Epithelial cell of esophagus (primary cell): ENCODE results near the gene PRDM15.

Experiments
- DNase-seq: peaks from one replicate; pipeline ENCODE4 v3.0.0; 2010; ENCODE audit warnings: low read depth
- H3K4me3 ChIP-seq: 2 replicates; pipeline ENCODE4 v1.5.1; 2011; ENCODE audit warnings: mild to moderate bottlenecking, low read length, control low read depth
- TF ChIP-seq, protein P1 (sequence below): IDR thresholded peaks from 2 replicates; pipeline ENCODE4 v1.5.1; 2011; ENCODE audit warnings: low read depth, mild to moderate bottlenecking, low read length, control low read depth, inconsistent platforms; ENCODE audit not compliant: insufficient read depth; ENCODE audit errors: missing control alignments

PRDM15 gene

DNA sequence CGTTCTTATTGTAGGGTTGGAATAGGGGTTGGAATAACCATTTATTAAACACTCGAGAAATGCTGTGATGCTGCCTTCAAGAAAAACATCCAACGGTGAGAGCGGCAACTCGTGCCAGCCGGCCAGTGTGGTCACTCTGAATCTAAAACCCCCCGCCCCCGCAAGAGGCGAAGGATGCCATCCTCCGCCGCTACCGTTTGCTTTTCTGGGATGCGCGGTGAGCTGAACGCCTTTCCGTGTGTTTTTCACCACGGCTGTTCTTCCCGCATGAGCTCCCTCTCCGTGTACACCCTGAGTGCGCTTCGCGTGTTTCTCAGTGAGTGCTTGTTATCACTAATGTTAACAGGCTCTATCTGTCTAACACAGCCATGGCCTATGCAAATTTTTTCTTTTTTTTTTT lies 70.3 kb downstream of the PRDM15 start:
- TF ChIP-seq, protein P1, sequence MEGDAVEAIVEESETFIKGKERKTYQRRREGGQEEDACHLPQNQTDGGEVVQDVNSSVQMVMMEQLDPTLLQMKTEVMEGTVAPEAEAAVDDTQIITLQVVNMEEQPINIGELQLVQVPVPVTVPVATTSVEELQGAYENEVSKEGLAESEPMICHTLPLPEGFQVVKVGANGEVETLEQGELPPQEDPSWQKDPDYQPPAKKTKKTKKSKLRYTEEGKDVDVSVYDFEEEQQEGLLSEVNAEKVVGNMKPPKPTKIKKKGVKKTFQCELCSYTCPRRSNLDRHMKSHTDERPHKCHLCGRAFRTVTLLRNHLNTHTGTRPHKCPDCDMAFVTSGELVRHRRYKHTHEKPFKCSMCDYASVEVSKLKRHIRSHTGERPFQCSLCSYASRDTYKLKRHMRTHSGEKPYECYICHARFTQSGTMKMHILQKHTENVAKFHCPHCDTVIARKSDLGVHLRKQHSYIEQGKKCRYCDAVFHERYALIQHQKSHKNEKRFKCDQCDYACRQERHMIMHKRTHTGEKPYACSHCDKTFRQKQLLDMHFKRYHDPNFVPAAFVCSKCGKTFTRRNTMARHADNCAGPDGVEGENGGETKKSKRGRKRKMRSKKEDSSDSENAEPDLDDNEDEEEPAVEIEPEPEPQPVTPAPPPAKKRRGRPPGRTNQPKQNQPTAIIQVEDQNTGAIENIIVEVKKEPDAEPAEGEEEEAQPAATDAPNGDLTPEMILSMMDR: no peak
- H3K4me3 ChIP-seq: no peak overlapping the region
- DNase-seq: no peak

DNA sequence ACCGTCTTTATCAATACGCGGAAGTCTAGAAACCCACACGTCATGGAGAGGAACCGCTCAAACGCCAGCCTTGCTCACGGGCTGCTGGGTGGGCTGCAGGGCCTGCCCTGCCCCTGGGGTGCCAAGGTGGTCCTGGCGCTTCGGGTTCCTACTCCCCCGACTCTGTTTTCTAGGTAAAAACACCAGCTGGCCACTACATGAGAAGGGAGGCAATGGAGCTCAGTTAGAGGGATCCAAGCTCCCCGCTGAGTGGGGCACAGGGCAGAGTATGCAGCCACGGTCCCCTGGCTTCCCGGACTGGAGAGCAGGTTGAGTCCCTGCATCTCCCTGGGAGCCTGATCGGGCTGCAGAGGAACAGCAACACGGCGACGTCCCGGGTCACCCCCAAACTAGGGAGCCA lies 71.0 kb downstream of the PRDM15 start:
- no peak overlapping the region for H3K4me3 ChIP-seq
- TF ChIP-seq, protein P1: no peak
- DNase-seq: no peak

DNA sequence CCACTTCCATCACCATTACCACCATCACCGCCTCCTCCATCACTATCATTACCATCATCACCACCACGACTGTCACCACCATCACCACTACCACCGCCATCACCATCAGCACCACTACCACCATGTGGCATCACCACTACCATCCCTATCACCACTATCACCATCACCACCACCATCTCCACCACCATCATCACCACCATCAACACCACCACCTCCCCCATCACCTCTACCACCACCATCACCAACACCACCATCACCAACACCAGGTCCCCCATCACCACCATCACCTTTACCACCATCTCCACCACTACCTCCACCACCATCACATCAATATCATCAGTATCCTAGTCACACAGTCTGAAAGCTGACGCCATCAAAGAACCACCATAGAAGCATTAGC lies 72.4 kb downstream of the PRDM15 start:
- TF ChIP-seq, protein P1: no peak
- no peak for DNase-seq
- no peak overlapping the region for H3K4me3 ChIP-seq

DNA sequence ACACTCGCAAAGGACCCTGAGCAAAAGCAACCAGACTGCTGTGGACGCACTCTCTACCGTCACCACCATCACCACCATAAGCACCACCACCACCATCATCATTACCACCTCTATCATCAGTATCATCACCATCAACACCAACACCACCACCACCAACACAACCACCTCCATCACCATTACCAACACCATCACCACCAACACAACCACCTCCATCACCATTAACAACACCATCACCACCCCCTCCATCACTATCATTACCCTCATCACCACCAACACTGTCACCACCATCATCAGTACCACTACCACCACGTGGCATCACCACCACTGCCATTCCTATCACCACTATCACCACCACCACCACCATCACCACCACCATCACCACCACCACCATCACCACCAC lies 73.5 kb downstream of the PRDM15 start:
- DNase-seq: no peak
- H3K4me3 ChIP-seq: no peak overlapping the region
- TF ChIP-seq, protein P1: no peak

DNA sequence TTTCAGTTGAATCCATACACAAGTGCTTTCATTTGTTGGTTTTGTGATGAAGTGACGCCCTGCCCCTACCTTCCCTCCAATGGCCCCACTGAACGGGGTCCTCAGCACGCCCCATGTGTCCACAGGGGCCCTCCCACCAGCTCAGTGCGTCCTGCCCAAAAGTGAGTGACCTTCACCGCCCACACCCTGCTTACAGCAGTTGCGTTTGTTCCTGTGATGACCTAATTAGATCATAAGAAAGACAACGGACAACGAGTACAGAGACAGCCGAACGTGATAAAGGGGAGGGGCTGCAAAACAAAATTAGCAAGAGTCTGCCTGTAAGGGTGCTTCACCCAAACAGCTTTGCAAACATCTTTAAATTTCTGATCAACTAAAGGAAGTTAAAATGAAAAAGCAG lies 74.1 kb downstream of the PRDM15 start:
- DNase-seq: no peak
- no peak overlapping the region for H3K4me3 ChIP-seq
- TF ChIP-seq, protein P1: no peak

DNA sequence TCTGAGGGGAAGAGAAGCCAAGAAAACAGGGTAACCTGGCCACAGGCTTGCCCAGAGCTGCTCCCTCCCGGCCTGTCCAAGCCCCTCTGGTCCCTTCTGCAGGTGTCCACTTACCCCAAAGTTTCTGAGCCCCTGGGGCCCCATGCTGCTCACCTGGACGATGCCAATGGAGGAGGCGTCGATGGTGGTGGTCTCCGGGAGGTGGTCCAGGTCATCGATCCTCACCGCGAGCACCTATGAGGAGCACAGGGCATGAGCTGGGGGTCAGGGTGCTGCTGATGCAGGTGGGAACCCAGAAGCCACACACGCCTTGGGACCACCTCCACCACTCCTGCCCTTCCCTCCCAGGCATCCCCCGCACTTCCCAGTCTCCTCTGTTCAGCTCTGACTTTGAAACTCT lies 74.8 kb downstream of the PRDM15 start:
- no peak overlapping the region for H3K4me3 ChIP-seq

DNA sequence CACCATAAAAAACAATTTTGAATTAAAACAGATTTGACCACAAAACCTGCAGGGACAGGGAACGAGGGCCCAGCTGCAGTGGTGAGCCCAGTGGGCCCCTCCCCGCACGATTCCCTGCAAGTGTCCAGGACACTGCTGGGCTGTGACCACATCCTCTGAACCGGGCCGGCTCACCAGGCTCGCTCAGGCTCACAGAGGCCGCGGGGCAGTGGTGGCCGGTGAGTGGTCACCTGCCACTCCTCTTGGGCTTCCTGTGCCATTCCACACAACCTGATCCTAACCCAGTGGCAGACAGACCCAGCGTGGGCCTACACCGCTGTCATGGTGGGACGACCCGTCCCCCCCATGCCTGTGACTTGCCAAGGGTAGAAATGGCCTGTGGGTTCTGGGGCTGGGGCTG lies 75.8 kb downstream of the PRDM15 start:
- no peak for DNase-seq
- H3K4me3 ChIP-seq: no peak overlapping the region
- TF ChIP-seq, protein P1: no peak

More for the DNA sequence above, 74.8 kb downstream of the PRDM15 start:
- DNase-seq: no peak
- TF ChIP-seq, protein P1: no peak
